Measurements from ENCODE around the gene SCN9A.
"Not testable (repeated sequence)": the region's sequence is repeated elsewhere in the genome, so short reads cannot be mapped to it uniquely, and the experiment has no call there.

The SCN9A gene

DNA sequence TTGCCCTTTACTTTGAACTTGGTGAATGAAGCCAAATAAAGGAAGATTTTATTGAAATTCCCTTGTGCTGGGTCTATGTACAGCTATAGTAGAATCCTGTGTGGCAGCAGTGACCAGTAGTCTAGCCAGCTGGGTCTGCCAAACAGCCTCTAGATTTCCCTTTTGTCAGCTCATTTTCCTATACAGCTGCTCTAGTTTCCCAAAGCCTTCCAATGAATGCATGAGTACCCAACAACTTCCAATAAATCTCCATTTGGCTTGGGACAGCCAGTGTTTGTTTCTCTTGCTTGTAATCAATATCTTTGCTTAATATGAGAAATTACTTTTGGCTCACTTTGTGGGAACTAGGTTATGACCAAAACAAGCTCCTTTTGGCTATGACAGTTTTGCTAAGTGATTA lies 43.6 kb downstream of the SCN9A start:
- DNase-seq, result no peak

DNA sequence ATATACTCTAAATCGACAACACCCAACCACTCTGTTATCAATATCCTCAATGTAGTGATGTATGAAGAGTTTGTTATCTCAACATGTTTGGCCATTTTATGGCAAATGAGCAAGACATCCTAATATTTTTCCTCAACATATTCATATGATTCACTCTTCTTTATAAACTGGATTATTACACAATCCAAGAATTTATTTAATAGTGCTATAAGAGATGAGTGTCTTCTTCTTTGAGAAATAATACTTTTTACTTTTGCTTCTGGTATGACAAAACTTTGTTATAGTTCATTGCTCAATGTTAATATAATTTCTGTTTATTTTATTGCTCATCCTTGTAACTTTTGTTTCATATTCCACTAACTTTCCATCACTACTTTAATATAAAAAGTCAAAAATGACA lies 44.3 kb downstream of the SCN9A start:
- no peak for DNase-seq

GRCh38 chr2:166329465-166329864 lies 46.3 kb downstream of the SCN9A start:
- no peak for DNase-seq

GRCh38 chr2:166328147-166328546 lies 47.6 kb downstream of the SCN9A start:
- no peak for DNase-seq

- DNase-seq, result no peak
These were observed 54.7 kb downstream of the SCN9A start for GRCh38 chr2:166321076-166321475.

DNA sequence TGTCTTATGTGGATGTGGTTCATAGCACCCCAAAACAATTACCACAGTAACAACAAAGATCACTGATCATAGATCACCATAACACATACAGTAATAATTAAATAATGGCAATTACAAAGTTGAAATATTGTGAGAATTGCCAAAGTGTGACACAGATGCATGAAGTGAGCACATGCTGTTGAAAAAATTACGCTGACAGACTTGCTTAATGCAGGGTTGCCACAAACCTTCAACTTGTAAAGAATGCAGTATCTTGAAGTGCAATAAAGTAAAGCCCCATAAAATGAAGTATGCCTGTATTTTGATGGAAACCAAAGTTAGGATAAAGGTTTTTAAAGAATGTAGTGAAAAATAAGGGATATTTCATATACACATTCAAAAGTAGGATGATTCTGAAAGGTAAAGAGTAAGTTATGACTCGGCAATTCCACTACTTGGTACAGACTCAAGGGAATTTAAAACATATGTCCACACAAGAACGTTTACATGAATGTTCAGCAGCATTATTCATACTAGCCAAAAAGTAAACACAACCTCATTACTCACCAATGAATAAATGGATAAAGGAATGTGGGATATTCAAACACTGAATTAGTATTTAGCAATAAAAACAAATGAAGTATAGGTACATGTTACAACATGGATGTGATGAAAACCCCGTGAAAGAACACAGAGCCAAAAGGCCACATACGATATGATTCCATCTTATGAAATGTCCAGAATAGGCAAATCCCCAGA lies 61.6 kb downstream of the SCN9A start:
- no peak for DNase-seq

GRCh38 chr2:166312863-166313262 lies 62.9 kb downstream of the SCN9A start:
- DNase-seq, result not testable (repeated sequence)

- no peak for DNase-seq
These were observed 68.4 kb downstream of the SCN9A start for GRCh38 chr2:166307326-166307725.

- DNase-seq, result no peak
These were observed 71.1 kb downstream of the SCN9A start for GRCh38 chr2:166304656-166305055.

GRCh38 chr2:166302036-166302435 lies 73.7 kb downstream of the SCN9A start:
- no peak for DNase-seq

- no peak for DNase-seq
These were observed 77.8 kb downstream of the SCN9A start for GRCh38 chr2:166297951-166298350.

- DNase-seq, result no peak
These were observed 81.8 kb downstream of the SCN9A start for GRCh38 chr2:166293984-166294383.

- no peak for DNase-seq
These were observed 90.5 kb downstream of the SCN9A start for GRCh38 chr2:166285215-166285614.

DNA sequence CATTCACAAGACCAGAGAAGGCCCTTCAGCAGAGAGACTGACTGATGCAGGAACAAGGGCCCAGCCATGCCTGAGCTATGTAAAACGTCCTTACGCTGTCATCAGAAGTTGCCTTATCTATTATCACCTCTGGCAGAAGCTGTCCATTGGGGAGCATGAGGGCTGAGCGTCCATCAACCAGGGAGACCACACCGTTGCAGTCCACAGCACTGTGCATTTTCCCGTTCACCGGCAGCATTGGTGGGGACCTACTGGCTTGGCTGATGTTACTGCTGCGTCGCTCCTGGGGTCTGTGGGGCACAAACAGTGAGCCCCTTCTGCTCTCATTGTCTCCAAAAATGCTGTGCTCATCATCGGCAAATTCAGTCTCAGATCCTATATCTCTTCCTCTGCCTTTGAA lies 91.4 kb downstream of the SCN9A start:
- DNase-seq, result no peak

- DNase-seq, result no peak
These were observed 93.6 kb downstream of the SCN9A start for GRCh38 chr2:166282154-166282553.

- no peak for DNase-seq
These were observed 96.9 kb downstream of the SCN9A start for GRCh38 chr2:166278856-166279255.

- no peak for DNase-seq
These were observed 105.4 kb downstream of the SCN9A start for GRCh38 chr2:166270376-166270775.

DNA sequence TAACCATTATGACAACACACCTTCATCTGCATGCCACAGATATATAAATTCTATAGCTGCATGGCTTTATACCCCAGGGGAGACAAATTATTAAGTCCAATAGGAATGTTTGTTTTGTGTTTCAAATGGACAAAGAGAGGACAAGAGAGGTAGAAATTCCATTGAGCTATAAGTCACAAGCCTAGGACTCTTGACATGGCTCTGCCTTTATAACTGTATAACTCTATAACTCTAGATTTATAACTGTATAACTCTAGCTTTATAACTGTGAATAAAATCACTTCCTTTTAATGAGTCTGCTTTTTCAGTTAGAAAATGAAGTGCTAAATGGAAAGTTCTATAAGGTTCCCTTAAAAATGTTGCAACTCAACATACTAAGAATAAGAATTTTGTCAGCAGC lies 106.4 kb downstream of the SCN9A start:
- DNase-seq, result no peak

DNA sequence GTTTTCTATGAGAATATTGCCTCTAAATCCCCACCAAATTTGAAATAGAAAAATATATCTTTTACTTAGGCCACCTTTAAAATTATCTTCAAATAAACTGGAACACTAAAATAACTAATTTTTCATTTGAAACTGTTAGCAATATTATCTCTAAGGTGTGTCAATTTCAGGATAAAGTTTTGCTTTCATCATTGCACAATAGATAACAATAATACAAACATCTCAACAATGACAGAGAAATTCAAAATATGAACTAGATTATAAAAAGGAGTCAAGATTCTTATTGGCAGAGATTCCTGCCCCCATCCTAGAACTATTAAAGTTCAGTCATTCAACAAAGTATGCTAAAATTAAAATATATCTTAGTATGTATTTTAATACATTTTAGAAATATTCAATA lies 117.9 kb downstream of the SCN9A start:
- DNase-seq, result no peak

DNA sequence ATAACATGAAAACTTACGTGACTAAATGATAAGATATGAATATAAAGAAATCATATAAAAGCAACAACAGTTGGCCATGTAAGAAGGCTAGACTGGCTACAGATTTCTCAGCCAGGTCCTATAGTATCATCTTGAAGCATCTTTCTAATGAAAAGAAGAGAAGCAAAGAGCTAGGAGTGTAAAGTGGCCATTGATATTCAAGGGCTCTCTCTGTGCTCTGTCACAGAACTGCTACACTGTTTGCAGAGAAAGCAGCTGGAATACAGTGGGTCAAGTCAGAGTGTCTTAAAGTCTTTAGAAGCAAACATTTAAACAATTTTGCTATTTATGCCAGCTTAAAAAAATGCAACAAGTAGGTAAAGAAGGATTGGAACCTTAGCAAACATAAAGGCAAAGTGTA lies 118.8 kb downstream of the SCN9A start:
- DNase-seq, result no peak

DNA sequence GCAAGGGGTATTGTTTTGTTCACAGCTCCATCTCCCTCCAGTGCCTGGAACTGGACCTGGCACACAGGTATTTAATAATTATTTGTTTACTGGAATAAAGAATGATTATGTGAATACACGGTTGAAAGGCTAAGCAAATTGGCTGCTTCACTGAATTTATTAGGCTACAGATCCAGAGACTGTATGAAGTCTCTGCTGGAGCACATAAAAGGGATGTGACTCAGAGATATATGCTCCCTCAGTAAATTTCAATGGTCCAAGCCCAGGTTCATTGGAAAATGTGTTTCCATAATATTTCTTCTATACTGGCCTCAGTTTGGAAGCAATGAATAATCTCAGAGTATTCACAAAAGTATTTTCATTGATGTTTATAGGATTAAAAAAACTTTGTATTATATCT lies 126.4 kb downstream of the SCN9A start:
- DNase-seq, result no peak

GRCh38 chr2:166246901-166247300 lies 128.8 kb downstream of the SCN9A start:
- DNase-seq, result no peak

GRCh38 chr2:166242309-166242708 lies 133.4 kb downstream of the SCN9A start:
- no peak for DNase-seq

- no peak for DNase-seq
These were observed 135.1 kb downstream of the SCN9A start for GRCh38 chr2:166240387-166241313.
